ENCODE data around the gene FAM3A.
"Not testable (repeated sequence)": the region's sequence is repeated elsewhere in the genome, so short reads cannot be mapped to it uniquely, and the experiment has no call there.

Gene FAM3A

GRCh38 chrX:154515966-154516655 is at the start of gene FAM3A:
Gene FAM3A (minus strand): TSS chrX:154516232. CDS start chrX:154515772, 460 bp downstream.
- DNase-seq = peak; percentile 93

DNA sequence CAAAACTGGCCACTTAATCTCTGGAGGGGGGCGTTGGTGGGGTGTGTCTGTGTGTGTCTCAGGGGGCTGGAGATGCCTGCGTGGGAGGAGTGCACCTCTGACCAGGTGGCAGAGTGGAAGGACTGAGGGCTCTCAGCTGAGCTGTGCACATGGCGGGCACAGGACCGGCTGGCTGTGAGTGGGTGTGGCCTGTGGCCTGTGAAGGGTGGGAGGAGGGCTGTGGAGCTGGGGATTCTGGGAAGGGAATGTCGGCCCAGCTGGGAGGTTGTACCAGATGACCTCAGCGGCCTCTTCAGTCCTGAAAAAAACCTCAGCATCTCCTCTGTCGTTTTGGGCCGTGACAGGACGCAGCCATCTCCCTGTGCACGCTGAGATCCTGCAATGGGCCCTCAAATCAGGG is 46.3 kb upstream of the FAM3A start:
- DNase-seq = not testable (repeated sequence)

DNA sequence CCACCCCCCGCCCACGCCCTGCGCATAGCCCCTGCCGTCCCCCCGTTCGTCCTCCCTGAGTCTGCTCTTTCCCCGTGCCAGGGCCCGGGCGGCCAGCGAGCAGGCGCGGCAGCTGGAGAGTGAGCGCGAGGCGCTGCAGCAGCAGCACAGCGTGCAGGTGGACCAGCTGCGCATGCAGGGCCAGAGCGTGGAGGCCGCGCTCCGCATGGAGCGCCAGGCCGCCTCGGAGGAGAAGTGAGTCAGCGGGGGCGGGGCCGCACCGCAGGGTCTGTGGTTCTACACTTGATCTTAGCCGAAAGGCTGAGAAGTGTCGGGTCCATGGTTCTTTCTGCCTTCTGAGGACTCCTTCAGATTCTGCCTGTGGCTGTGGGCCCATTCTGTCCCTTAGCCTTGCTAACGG is 44.3 kb upstream of the FAM3A start:
- DNase-seq = not testable (repeated sequence)

- not testable (repeated sequence) for DNase-seq
Measured at GRCh38 chrX:154558896-154559295, 42.9 kb upstream of the FAM3A start.

DNA sequence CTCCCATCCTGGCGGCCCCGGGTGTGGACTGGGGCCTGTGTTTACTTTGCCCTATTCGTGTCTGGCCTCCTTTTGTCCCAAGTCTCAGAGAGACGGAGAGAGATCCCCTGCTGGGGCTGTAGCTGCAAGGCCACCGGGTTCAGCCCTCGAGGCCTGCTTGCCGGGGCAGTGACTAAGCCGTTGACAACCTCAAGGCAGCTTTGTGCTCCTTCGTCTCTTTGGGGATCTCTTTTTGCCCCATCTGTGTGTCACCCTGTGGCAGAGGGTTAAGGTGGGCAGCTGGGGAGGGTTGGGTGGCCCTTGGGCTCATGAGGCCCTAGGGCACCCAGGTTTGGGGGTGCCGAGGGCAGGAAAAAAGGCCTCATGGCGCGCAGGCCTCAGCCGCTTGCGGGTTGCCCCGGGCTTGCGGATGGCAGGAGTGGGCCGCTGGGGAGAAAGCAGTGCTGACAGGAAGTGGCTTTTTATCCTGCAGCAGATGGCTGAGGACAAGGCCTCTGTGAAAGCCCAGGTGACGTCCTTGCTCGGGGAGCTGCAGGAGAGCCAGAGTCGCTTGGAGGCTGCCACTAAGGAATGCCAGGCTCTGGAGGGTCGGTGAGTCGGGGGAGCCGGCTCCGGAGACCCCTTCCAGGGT is 42.1 kb upstream of the FAM3A start:
- DNase-seq = not testable (repeated sequence)

DNA sequence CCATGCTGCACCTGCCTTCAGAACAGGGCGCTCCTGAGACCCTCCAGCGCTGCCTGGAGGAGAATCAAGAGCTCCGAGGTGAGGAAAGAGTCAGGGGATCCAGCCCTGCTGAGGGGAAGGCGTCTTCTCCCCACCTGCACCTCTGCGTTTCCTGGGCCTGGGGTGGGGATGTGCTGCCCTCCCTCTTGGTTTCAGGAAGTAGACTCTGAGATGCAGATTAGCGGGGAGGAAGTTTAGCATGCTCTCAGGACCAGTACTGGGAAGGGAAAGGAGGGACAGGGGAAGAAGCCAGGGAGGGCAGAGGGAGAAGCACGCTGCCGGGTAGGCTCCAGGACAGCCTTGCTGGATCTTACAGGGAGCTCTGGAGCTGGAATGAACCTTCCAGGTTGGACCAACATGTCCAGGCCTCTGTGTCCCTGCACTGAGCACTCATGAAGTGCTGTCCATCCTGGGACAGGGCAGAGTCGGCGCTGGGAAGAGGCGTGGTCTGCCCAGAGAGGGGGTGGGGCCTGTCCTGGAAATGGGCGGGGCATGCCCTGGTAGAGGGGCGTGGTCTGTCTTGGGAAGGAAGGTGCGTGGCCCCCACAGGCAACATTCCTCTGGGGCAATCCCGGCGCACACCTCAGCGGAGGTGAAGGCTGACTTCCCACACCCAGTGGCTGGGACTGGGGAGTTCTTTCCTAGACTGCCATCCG is 36.2 kb upstream of the FAM3A start:
- not testable (repeated sequence) for DNase-seq

GRCh38 chrX:154549766-154550165 is 33.7 kb upstream of the FAM3A start:
- DNase-seq = no peak

DNA sequence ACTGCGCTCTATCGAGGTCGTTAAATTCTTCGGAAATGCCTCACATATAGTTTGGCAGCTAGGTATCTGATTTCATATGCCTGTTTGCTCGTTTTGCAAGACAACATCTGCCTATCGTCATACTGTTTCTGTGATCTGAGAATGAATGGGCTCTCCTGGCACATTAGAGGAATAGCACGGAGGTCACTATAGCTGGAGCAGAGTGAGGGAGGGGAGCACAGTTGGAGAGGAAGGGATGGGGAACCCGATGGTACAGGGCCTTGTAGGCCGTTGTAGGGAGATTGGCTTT is 31.9 kb upstream of the FAM3A start:
- no peak for DNase-seq

- peak; percentile 85 to 89 for DNase-seq
Measured at GRCh38 chrX:154547245-154548027, 31.4 kb upstream of the FAM3A start, which contains the start of gene IKBKG. Gene IKBKG (plus strand): TSS chrX:154547620. CDS start chrX:154552003, 4,383 bp downstream.

- DNase-seq = peak; percentile 78
Measured at GRCh38 chrX:154546354-154547244, 30.6 kb upstream of the FAM3A start, which contains the start of gene G6PD. Gene G6PD (minus strand): TSS chrX:154546846. CDS start chrX:154546155, 691 bp downstream.

- no peak for DNase-seq
Measured at GRCh38 chrX:154545673-154546274, 29.7 kb upstream of the FAM3A start.

DNA sequence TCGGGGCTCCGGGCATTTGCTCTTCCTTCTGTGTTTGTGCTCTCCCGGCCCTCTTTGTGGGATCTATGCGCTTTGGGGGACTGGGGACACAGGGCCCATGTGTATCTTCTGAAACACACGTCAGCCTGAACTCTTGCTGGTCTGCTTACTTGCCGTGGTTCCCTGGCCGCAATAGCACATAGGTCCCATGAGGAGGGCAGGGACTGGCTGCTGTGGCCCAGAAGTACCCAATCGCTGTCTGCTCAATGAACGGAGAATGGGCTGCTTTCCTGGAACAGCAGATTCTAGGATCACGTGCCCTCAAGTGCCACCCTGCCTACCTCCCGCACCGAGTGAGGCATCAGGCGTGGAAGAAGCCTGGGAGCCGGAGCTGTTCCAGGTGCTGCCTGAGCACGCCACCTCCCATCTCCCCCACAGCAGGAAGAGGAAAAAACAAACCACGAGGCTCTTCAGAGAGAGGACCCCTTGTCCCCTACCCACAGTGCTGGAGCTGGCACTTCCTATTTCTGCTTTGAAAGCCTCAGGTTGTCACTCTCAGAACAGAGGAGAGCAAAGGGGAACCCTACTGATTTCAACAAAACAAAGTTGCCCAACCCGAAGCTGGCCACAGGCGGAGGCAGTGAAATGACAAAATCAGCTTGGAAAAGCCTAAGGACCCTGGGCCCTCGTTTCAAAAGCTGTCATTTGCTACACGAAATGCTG is 26.8 kb upstream of the FAM3A start:
- DNase-seq = peak in 1 of 2 experiments; percentile 25

DNA sequence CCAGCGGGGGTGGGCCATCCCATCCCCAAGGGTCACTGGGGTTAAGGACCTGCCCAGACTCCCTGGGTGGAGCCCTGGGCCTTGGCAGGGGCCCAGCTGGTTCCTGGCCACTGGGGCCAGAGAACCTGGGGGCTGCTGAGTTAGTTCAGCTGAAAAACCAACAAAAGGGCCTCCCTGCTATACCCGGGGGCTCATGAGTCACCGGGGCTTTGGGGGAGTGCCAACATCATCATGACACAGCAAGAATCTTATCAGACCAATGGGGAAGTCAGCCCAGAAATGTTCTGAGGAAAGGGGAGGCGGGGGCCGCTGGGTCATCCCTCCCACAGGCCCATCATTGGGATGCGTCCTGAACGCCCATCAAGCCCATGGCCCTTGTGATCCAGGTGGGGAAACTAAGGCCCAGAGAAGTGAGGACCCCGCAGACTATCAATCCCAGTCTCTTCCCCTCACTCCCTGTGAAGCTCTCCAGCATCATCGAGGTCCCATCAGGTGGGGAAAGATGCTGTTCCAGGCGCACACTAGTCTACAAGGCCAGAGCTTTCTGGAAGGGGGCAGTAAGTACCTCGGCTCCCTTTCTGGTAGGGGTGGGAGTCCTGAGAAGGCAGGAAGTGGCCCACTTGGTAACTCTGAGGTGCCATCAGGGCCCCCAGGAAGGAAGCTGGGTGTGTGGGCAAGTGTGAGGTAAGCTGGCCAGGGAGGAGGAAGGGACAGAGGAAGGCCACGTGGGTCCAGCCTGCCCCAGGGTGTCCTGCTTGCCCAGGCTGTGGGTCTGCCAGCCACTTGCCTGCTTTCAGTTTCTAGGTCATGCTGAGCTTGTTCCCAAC is 26.1 kb upstream of the FAM3A start:
- peak; percentile 41 to 57 for DNase-seq

- DNase-seq = no peak
Measured at GRCh38 chrX:154541589-154541895, 25.5 kb upstream of the FAM3A start.

DNA sequence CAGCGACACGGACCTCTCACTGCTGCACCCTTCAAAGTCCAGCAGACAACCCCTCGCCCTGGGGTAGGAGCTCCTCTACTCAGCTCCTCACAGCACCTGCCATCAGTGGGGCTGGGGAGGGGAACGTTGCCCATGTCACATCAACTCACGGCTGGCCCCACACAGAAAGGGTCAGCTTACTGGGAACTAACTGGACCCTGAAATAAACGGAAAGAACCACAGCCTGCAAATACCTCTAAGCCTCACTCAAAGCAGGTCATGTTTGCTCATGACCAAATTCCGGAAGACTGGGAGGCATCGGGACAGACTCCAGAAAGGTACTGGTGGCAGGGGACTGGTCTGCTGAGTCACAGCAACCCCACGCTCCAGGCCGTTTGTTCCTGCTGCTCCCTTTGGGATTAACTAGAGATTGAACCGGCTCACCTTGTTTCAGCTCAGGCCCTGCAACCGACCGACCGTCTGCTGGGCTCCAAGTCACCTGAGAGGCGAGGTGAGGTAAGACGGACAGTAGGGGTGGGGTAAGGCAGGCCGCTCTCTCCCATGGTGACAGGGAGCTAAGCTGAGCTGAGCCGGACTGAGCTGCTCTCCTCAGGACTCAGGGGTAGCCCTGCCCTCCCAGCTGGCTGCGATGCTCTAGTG is 25.0 kb upstream of the FAM3A start:
- DNase-seq = no peak

- DNase-seq = not testable (repeated sequence)
Measured at GRCh38 chrX:154540365-154540764, 24.3 kb upstream of the FAM3A start.

GRCh38 chrX:154539077-154539476 is 23.0 kb upstream of the FAM3A start:
- no peak for DNase-seq

- DNase-seq = no peak
Measured at GRCh38 chrX:154535892-154536291, 19.9 kb upstream of the FAM3A start.

DNA sequence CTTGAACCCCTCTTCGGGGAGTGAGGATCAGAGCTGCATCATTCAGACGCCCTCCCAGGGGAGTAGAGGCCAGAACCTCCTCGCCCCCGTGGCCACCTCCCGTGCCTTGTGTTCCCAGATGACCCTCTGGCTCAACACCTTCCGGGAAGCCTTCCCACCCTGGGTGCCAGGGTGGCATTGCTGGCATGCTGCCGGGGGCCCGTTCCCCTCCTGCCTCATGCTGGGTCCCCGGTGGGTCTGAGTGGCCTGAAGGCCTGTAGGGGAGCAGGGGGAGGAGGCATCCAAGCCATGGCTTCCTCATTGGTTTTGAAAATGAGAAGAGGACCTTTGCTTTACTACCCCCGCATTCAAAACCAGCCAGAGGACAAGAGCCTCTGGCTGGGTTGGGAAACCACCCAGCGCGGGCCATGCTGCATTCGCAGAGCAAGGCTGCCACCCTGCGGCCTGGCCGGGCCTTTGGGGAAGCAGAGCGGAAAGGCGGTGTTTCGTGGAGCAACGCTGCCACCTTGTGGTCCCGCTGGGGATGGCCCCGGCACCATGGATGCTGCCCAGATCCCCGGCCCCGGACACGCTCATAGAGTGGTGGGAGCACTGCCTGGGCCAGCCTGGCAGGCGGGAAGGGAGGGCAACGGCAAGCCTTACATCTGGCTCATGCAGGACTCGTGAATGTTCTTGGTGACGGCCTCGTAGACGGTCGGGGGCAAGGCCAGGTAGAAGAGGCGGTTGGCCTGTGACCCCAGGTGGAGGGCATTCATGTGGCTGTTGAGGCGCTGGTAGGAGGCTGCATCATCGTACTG is 18.7 kb upstream of the FAM3A start:
- peak; percentile 85 to 87 for DNase-seq
